ENCODE results near the gene C1orf74. TPM values are rescaled to one million over a fixed set of nuclear protein-coding genes. Genes with fewer than 3 reads are reported as not detected.
"Not testable (repeated sequence)": the region's sequence is repeated elsewhere in the genome, so short reads cannot be mapped to it uniquely, and the experiment has no call there.

The C1orf74 gene
- total and polyA plus RNA-seq, 7 experiments from 2014 or later: 0.31 to 1.5 (median 0.74) TPM

GRCh38 chr1:209802780-209803152, 18.4 kb upstream of the C1orf74 start:
- peaks cover 0 to 11% (median 2%) of the 10 kb centered on the region in 5 donors for H3K36me3 Mint-ChIP-seq
- H3K27me3 Mint-ChIP-seq: peaks cover 0 to 19% (median 10%) of the 10 kb centered on the region in 5 donors
- peaks cover 0 to 6% of the 10 kb centered on the region in 2 donors for H3K4me1 ChIP-seq (ENCODE audit: control insufficient read depth in 2 of 2, insufficient read depth in 2 of 2, low read length in 2 of 2)
- ATAC-seq: no peak
- ChIA-PET CTCF (no interaction called here), POLR2A (interaction anchor here (1.0 to 1.9 kb wide), 3 partner anchors 19 to 31 kb away, joined by 3 to 4 read pairs (median 3); partner anchors contain the start of genes C1orf74 and UTP25)
- peak overlapping the region in 1 of 9 donors; percentile 8 for H3K27ac Mint-ChIP-seq
- H3K4me1 Mint-ChIP-seq: peaks cover 2 to 12% (median 9%) of the 10 kb centered on the region in 7 donors
- no peak overlapping the region for H3K4me3 Mint-ChIP-seq
- H3K36me3 ChIP-seq (ENCODE audit: control insufficient read depth in 2 of 3, insufficient read depth in 3 of 3, low read length in 3 of 3): no peaks in the 10 kb centered on the region
- H3K9me3 ChIP-seq (ENCODE audit: control insufficient read depth in 2 of 3, low read length in 3 of 3): no peaks in the 10 kb centered on the region
- DNase-seq: no peak
- no peak overlapping the region for H3K27ac ChIP-seq (ENCODE audit: low read depth, low read length)
- intact Hi-C loops (cut with micrococcal nuclease): no loop called here
- no peaks in the 10 kb centered on the region for H3K27me3 ChIP-seq (ENCODE audit: control insufficient read depth in 2 of 2, insufficient read depth in 2 of 2, low read length in 2 of 2)
- H3K9me3 Mint-ChIP-seq: peaks cover 0 to 4% (median 0%) of the 10 kb centered on the region in 11 donors
- no peak overlapping the region for H3K4me3 ChIP-seq (ENCODE audit: low read length)

DNA sequence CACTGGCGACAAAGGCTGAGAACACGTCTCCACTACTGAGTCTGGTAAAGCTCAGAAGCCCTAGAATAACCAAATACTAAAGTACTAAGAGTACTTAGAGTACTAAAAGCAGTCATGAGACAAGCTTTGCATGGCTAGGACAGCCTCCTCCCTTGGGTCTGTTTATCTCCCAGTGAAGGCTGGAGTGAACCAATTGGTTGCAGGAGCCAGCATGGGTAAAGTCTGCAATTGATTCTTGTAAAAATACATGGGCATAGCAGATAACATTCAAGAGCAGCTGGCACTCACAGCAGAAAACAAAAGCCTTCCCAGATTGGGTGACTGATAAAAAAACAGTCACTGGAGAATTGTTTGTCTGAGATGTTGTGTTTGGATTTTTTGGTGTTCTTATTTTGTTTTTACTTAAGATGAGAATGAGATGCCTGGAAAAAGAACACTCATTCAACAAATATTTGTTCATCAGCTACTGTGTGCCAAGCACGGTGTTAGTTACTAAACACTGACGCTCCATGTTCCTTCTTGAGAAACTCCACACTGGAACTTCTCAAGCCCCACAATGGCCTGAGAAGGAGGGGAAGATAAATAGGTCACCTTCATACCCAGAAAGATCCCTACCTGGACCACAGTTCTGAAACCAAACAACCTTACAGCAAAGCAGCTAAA, 17.9 kb upstream of the C1orf74 start:
- Histone ChIP-seq H3K9me3 (ENCODE audit: control insufficient read depth in 2 of 3, low read length in 3 of 3) (no peaks in the 10 kb centered on the region), H3K4me1 (ENCODE audit: control insufficient read depth in 2 of 2, insufficient read depth in 2 of 2, low read length in 2 of 2) (peaks cover 0 to 6% of the 10 kb centered on the region in 2 donors), H3K27ac (ENCODE audit: low read depth, low read length) (no peak overlapping the region), H3K4me3 (ENCODE audit: low read length) (no peak overlapping the region), H3K27me3 (ENCODE audit: control insufficient read depth in 2 of 2, insufficient read depth in 2 of 2, low read length in 2 of 2) (no peaks in the 10 kb centered on the region), H3K36me3 (ENCODE audit: control insufficient read depth in 2 of 3, insufficient read depth in 3 of 3, low read length in 3 of 3) (no peaks in the 10 kb centered on the region)
- ATAC-seq (no peak), DNase-seq (no peak)
- H3K27ac Mint-ChIP-seq: no peak overlapping the region
- intact Hi-C loops (cut with micrococcal nuclease): no loop called here
- POLR2A ChIA-PET: interaction anchor here (1.0 to 1.9 kb wide), 4 partner anchors 18 to 31 kb away, joined by 3 to 4 read pairs (median 3); partner anchors contain the start of genes C1orf74 and UTP25
- peaks cover 0 to 4% (median 0%) of the 10 kb centered on the region in 11 donors for H3K9me3 Mint-ChIP-seq
- no peak overlapping the region for H3K4me3 Mint-ChIP-seq
- CTCF ChIA-PET: no interaction called here
- H3K27me3 Mint-ChIP-seq: peaks cover 0 to 19% (median 10%) of the 10 kb centered on the region in 5 donors
- peaks cover 2 to 12% (median 9%) of the 10 kb centered on the region in 7 donors for H3K4me1 Mint-ChIP-seq
- H3K36me3 Mint-ChIP-seq: peaks cover 0 to 15% (median 2%) of the 10 kb centered on the region in 5 donors

DNA sequence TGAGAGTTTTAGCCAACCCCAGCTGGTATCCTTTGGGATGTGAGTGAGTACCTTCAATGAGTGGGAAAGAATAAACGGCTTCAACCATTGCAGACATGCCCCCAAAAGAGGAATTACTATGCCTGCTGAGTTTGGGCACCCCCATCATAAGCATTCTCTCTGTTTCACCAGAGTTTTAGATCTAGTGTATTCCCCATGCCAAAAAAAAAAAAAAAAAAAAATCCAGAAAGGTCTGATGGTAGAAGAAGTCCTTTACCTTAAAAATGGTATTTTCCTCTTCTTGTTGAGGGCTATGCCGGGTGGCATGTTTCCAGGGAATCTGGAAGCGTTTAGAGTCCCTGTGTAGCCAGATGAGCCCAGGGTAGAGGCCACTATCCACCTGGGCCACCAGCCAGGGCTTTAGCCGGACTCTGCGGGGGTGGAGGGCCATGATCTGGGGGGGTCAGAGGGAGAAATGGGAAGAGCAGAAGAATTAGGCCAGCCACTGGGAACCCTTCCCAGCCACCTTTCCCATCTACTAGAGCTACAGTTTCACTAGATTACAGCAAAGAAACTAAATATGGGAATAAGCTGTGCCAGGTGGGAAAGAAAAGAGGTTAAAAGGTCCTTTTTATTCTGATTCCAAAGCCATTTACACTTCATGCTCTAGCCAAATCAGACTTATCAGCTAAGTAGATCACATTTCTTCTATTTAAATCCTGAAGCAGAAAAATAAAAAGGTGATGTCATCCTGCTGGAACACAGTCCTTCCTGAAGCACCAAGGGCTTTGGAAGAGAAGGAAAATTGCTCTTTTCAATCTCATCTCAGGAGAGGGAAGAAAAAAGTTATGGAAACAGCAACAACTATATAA, 16.9 kb upstream of the C1orf74 start:
- ATAC-seq (no peak), DNase-seq (no peak)
- Histone ChIP-seq H3K4me1 (ENCODE audit: control insufficient read depth in 2 of 2, insufficient read depth in 2 of 2, low read length in 2 of 2) (peaks cover 0 to 6% of the 10 kb centered on the region in 2 donors), H3K36me3 (ENCODE audit: control insufficient read depth in 2 of 3, insufficient read depth in 3 of 3, low read length in 3 of 3) (no peaks in the 10 kb centered on the region), H3K27me3 (ENCODE audit: control insufficient read depth in 2 of 2, insufficient read depth in 2 of 2, low read length in 2 of 2) (peaks cover 0 to 2% of the 10 kb centered on the region in 2 donors), H3K27ac (ENCODE audit: low read depth, low read length) (no peak overlapping the region), H3K4me3 (ENCODE audit: low read length) (no peak overlapping the region), H3K9me3 (ENCODE audit: control insufficient read depth in 2 of 3, low read length in 3 of 3) (no peaks in the 10 kb centered on the region)
- intact Hi-C loops (cut with micrococcal nuclease): no loop called here
- peaks cover 0 to 22% (median 3%) of the 10 kb centered on the region in 5 donors for H3K36me3 Mint-ChIP-seq
- peaks cover 1 to 11% (median 7%) of the 10 kb centered on the region in 7 donors for H3K4me1 Mint-ChIP-seq
- peaks cover 0 to 19% (median 10%) of the 10 kb centered on the region in 5 donors for H3K27me3 Mint-ChIP-seq
- H3K27ac Mint-ChIP-seq: no peak overlapping the region
- H3K4me3 Mint-ChIP-seq: no peak overlapping the region
- ChIA-PET POLR2A (interaction anchor here (1.0 to 1.9 kb wide), 2 partner anchors 26 to 27 kb away, joined by 3 to 4 read pairs; partner anchors contain the start of gene UTP25), CTCF (no interaction called here)
- H3K9me3 Mint-ChIP-seq: peaks cover 0 to 4% (median 0%) of the 10 kb centered on the region in 11 donors

DNA sequence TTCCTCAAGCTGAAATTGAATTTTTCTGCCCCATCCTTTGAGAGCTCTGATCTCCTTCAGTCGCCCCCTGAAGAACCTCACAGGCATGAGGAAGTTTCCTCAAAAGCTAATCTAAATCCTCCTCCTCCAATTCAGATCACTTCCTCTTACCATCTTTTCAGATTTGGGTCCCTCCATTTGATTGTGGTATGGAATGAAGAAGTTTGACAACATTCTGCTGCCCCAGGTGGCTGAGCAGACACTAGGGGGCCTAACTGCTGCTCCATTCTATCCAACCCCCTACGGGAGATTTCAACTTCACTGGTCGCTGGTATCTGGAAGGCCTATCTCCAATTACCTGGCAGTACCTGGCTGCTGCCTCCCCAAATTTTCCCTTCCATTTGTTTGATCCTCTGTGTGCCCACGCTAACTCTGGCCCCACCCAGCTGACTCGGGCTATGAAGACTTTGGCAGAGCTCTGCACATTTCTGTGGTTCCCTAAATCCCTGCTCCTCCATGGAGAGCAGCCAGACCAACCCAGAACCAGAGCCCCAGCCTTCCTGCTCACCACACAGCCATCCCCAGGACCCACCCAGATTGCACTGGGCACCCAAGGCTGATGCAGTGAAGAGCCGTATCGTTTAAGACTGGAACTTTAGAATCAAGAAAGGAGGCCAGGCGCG, 13.8 kb upstream of the C1orf74 start:
- no peaks in the 10 kb centered on the region for H3K36me3 ChIP-seq (ENCODE audit: control insufficient read depth in 2 of 3, insufficient read depth in 3 of 3, low read length in 3 of 3)
- Mint-ChIP-seq H3K9me3 (peaks cover 0 to 2% (median 0%) of the 10 kb centered on the region in 11 donors), H3K4me3 (no peak overlapping the region), H3K36me3 (peaks cover 0 to 43% (median 18%) of the 10 kb centered on the region in 5 donors), H3K27ac (peak overlapping the region in 1 of 9 donors; percentile 32), H3K27me3 (peaks cover 3 to 26% (median 6%) of the 10 kb centered on the region in 5 donors), H3K4me1 (peaks cover 0 to 6% (median 0%) of the 10 kb centered on the region in 7 donors)
- peaks cover 0 to 2% of the 10 kb centered on the region in 2 donors for H3K27me3 ChIP-seq (ENCODE audit: control insufficient read depth in 2 of 2, insufficient read depth in 2 of 2, low read length in 2 of 2)
- ChIA-PET POLR2A (interaction anchor here (1.1 kb wide), 1 partner anchor 35 kb away, joined by 4 read pairs; no protein-coding TSS in a partner anchor), CTCF (interaction anchor here (0.7 kb wide), 1 partner anchor 229 kb away, joined by 3 read pairs; no protein-coding TSS in a partner anchor)
- no peak for DNase-seq
- H3K4me3 ChIP-seq (ENCODE audit: low read length): no peak overlapping the region
- H3K4me1 ChIP-seq (ENCODE audit: control insufficient read depth in 2 of 2, insufficient read depth in 2 of 2, low read length in 2 of 2): no peaks in the 10 kb centered on the region
- no peaks in the 10 kb centered on the region for H3K9me3 ChIP-seq (ENCODE audit: control insufficient read depth in 2 of 3, low read length in 3 of 3)
- ATAC-seq: no peak
- H3K27ac ChIP-seq (ENCODE audit: low read depth, low read length): no peak overlapping the region
- intact Hi-C loops (cut with micrococcal nuclease): no loop called here

DNA sequence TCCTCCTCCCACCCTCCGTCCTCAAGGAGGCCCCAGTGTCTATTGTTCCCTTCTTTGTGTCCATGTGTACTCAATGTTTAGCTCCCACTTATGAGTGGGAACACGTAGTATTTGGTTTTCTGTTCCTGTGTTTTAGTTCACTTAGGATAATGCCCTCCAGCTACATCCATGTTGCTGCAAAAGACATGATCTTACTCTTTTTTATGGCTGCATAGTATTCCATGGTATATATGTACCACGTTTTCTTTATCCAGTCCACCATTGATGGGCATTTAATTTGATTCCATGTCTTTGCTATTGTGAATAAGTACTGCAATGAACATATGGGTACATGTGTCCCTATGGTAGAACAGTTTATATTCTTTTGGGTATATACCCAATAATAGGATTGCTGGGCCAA, 9.4 kb upstream of the C1orf74 start:
- H3K4me1 ChIP-seq (ENCODE audit: control insufficient read depth in 2 of 2, insufficient read depth in 2 of 2, low read length in 2 of 2); intact Hi-C loops (cut with micrococcal nuclease); DNase-seq; H3K36me3 ChIP-seq (ENCODE audit: control insufficient read depth in 2 of 3, insufficient read depth in 3 of 3, low read length in 3 of 3); H3K4me3 Mint-ChIP-seq; ATAC-seq; H3K27ac ChIP-seq (ENCODE audit: low read depth, low read length); H3K9me3 ChIP-seq (ENCODE audit: control insufficient read depth in 2 of 3, low read length in 3 of 3); H3K27me3 ChIP-seq (ENCODE audit: control insufficient read depth in 2 of 2, insufficient read depth in 2 of 2, low read length in 2 of 2); H3K4me3 ChIP-seq (ENCODE audit: low read length); H3K27ac Mint-ChIP-seq; H3K9me3 Mint-ChIP-seq; CTCF ChIA-PET: not testable (repeated sequence)
- peaks cover 0 to 21% (median 0%) of the 10 kb centered on the region in 7 donors for H3K4me1 Mint-ChIP-seq
- H3K36me3 Mint-ChIP-seq: peaks cover 3 to 53% (median 33%) of the 10 kb centered on the region in 5 donors
- peaks cover 3 to 21% (median 13%) of the 10 kb centered on the region in 5 donors for H3K27me3 Mint-ChIP-seq
- POLR2A ChIA-PET: interaction anchor here (0.6 to 2.5 kb wide), 2 partner anchors 9 to 15 kb away, joined by 3 to 7 read pairs; partner anchors contain the start of gene C1orf74

DNA sequence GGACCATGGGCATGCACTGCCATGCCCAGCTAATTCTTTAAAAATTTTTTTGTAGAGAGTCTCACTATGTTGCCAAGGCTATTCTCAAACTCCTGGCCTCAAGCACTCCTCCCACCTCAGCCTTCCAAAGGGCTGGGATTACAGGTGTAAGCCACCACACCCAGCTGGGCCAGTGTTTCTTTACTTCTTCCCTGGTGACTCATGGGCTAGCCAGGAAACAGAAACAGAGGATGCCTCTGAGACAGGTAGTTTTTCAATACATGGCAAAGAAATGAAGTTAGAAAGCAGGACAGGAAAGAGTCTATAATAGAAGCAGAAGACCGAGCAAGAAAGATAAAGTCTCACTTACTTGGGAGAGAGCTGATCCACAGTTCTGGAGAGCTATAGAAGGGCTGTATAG, 7.6 kb upstream of the C1orf74 start:
- no peak for DNase-seq
- H3K36me3 ChIP-seq (ENCODE audit: control insufficient read depth in 2 of 3, insufficient read depth in 3 of 3, low read length in 3 of 3): no peaks in the 10 kb centered on the region
- Mint-ChIP-seq H3K27me3 (peaks cover 5 to 30% (median 19%) of the 10 kb centered on the region in 5 donors), H3K27ac (no peak overlapping the region), H3K36me3 (peaks cover 4 to 45% (median 36%) of the 10 kb centered on the region in 5 donors), H3K9me3 (peaks cover 0 to 5% (median 0%) of the 10 kb centered on the region in 11 donors), H3K4me3 (no peak overlapping the region), H3K4me1 (peaks cover 0 to 26% (median 0%) of the 10 kb centered on the region in 7 donors)
- no peak overlapping the region for H3K4me3 ChIP-seq (ENCODE audit: low read length)
- CTCF ChIA-PET: interaction anchor here (0.5 to 1.2 kb wide), 2 partner anchors 31 to 68 kb away, joined by 3 read pairs; no protein-coding TSS in a partner anchor
- no peaks in the 10 kb centered on the region for H3K4me1 ChIP-seq (ENCODE audit: control insufficient read depth in 2 of 2, insufficient read depth in 2 of 2, low read length in 2 of 2)
- H3K9me3 ChIP-seq (ENCODE audit: control insufficient read depth in 2 of 3, low read length in 3 of 3): no peaks in the 10 kb centered on the region
- no peak overlapping the region for H3K27ac ChIP-seq (ENCODE audit: low read depth, low read length)
- peaks cover 0 to 2% of the 10 kb centered on the region in 2 donors for H3K27me3 ChIP-seq (ENCODE audit: control insufficient read depth in 2 of 2, insufficient read depth in 2 of 2, low read length in 2 of 2)
- intact Hi-C loops (cut with micrococcal nuclease): no loop called here
- ATAC-seq: no peak
- POLR2A ChIA-PET: interaction anchor here (0.8 to 2.5 kb wide), 4 partner anchors 8 to 22 kb away, joined by 3 to 7 read pairs (median 3); partner anchors contain the start of gene C1orf74

Data from naive thymus-derived CD4-positive, alpha-beta T cell (primary cell).